Esophagus muscularis mucosa (tissue), 4 donors: ENCODE data around the gene ARPC1A. TPM values are rescaled to one million over a fixed set of nuclear protein-coding genes. Genes with fewer than 3 reads are reported as not detected.
"Not testable (repeated sequence)": the region's sequence is repeated elsewhere in the genome, so short reads cannot be mapped to it uniquely, and the experiment has no call there.

Experiments
- DNase-seq: peaks from one replicate; pipeline ENCODE4 v3.0.0-alpha.2; 2017; ENCODE audit errors: extremely low spot score
- H3K27ac ChIP-seq, 4 donors: fragments of 200-600 bp; sonication (generic); replicated peaks in 1 of 4; 1 replicate in 3 of 4; 2 replicates in 1 of 4; pipeline ENCODE4 v1.5.1; 2016 to 2019; ENCODE audit warnings: mild to moderate bottlenecking in 1 of 4
- H3K27me3 ChIP-seq, 4 donors: fragments of 200-600 bp; sonication (generic); one replicate each; pipeline versions ENCODE4 v1.5.1 to v1.6.0; 2016 to 2019
- H3K36me3 ChIP-seq, 4 donors: fragments of 200-600 bp; sonication (generic); one replicate each; pipeline ENCODE4 v1.5.1; 2016 to 2019
- H3K4me1 ChIP-seq, 4 donors: fragments of 200-600 bp; sonication (generic); one replicate each; pipeline ENCODE4 v1.5.1; 2016 to 2019
- H3K4me3 ChIP-seq, 4 donors: fragments of 200-600 bp; sonication (generic); 1 replicate in 2 of 4; 2 replicates in 2 of 4; pipeline ENCODE4 v1.5.1; 2016 to 2019; ENCODE audit warnings: mild to moderate bottlenecking in 4 of 4, moderate library complexity in 1 of 4
- H3K9me3 ChIP-seq, 4 donors: fragments of 200-600 bp; sonication (generic); 1 replicate in 3 of 4; 2 replicates in 1 of 4; pipeline ENCODE4 v1.5.1; 2016 to 2019
- CTCF ChIP-seq, 3 experiments: fragments of 200-600 bp in 2 of 3; fragments of 450-650 bp in 1 of 3; sonication (generic) in 2 of 3; IDR thresholded peaks; one replicate each; pipeline ENCODE4 v1.5.1; 2017 to 2019; ENCODE audit warnings: antibody characterized with exemption in 3 of 3, mild to moderate bottlenecking in 2 of 3, moderate library complexity in 1 of 3
- EP300 ChIP-seq: sonication (generic); formaldehyde crosslinking; IDR thresholded peaks from one replicate; pipeline ENCODE4 v1.6.1; 2017; ENCODE audit warnings: antibody characterized with exemption
- POLR2A ChIP-seq: fragments of 450-650 bp; IDR thresholded peaks from one replicate; pipeline ENCODE4 v1.6.1; 2017; ENCODE audit warnings: antibody characterized with exemption, moderate library complexity, mild to moderate bottlenecking, low read depth
- POLR2AphosphoS5 ChIP-seq, 2 donors: sonication (generic); formaldehyde crosslinking; IDR thresholded peaks; one replicate each; pipeline ENCODE4 v1.6.1; 2017; ENCODE audit warnings: antibody characterized with exemption in 2 of 2
- WGBS: methylation state at CpG from one replicate; pipeline ENCODE4 v1.1.5; 2018; 5-methylcytosine and 5-hydroxymethylcytosine counted together
- intact Hi-C: fragments of 100-400 bp; cut with DNase I; formaldehyde crosslinking; loops from one replicate; pipeline ENCODE4 v1.15.1; 2023
- total RNA-seq, 4 donors: library from RNA; depleted of rRNA; stranded (reverse); fragments of >200 nt; gene quantifications; one replicate each; pipeline versions ENCODE4 v1.1.0 to v1.2.1, GENCODE V29; 2016

Gene ARPC1A
- total RNA-seq, 4 donors from 2014 or later = 83.1 to 105 (median 99.8) TPM

GRCh38 chr7:99383791-99384370, 58.2 kb downstream of the ARPC1A start:
- no peaks in the 10 kb centered on the region for H3K9me3 ChIP-seq
- H3K36me3 ChIP-seq = peaks cover 14 to 46% (median 41%) of the 10 kb centered on the region in 4 donors
- H3K27ac ChIP-seq = no peak overlapping the region
- intact Hi-C loops = no loop called here
- no peak overlapping the region for H3K4me3 ChIP-seq
- DNase-seq = no peak
- WGBS = 96% methylated on average over 9 of the region's 13 CpGs
- TF ChIP-seq POLR2AphosphoS5 (IDR thresholded peaks at IDR 0.05) (no peak), CTCF (IDR thresholded peaks at IDR 0.05) (no peak), EP300 (no peak), POLR2A (no peak)
- H3K27me3 ChIP-seq = no peaks in the 10 kb centered on the region
- H3K4me1 ChIP-seq = peaks cover 29 to 38% (median 32%) of the 10 kb centered on the region in 4 donors

GRCh38 chr7:99384523-99384922, 58.8 kb downstream of the ARPC1A start:
- H3K4me3 ChIP-seq = no peak overlapping the region
- no peaks in the 10 kb centered on the region for H3K9me3 ChIP-seq
- no peak for DNase-seq
- WGBS = 68% methylated on average over 3 of the region's 4 CpGs
- peaks cover 23 to 32% (median 26%) of the 10 kb centered on the region in 4 donors for H3K4me1 ChIP-seq
- intact Hi-C loops = no loop called here
- peaks cover 14 to 53% (median 48%) of the 10 kb centered on the region in 4 donors for H3K36me3 ChIP-seq
- H3K27me3 ChIP-seq = no peaks in the 10 kb centered on the region
- TF ChIP-seq CTCF (IDR thresholded peaks at IDR 0.05) (no peak), POLR2A (no peak), EP300 (no peak), POLR2AphosphoS5 (IDR thresholded peaks at IDR 0.05) (no peak)
- no peak overlapping the region for H3K27ac ChIP-seq

- 40% methylated on average over 2 of the region's 8 CpGs for WGBS
- Histone ChIP-seq H3K9me3 (no peaks in the 10 kb centered on the region), H3K4me3 (no peak overlapping the region), H3K4me1 (peaks cover 12 to 22% (median 16%) of the 10 kb centered on the region in 4 donors), H3K27ac (no peak overlapping the region), H3K36me3 (peaks cover 14 to 63% (median 58%) of the 10 kb centered on the region in 4 donors), H3K27me3 (no peaks in the 10 kb centered on the region)
- no peak for DNase-seq
- TF ChIP-seq POLR2AphosphoS5 (IDR thresholded peaks at IDR 0.05) (no peak), POLR2A (no peak), EP300 (no peak), CTCF (IDR thresholded peaks at IDR 0.05) (no peak)
- intact Hi-C loops = no loop called here
Measured at GRCh38 chr7:99385564-99385963, 59.9 kb downstream of the ARPC1A start.

GRCh38 chr7:99386584-99387238, 61.0 kb downstream of the ARPC1A start:
- Histone ChIP-seq H3K9me3 (no peaks in the 10 kb centered on the region), H3K27me3 (no peaks in the 10 kb centered on the region), H3K36me3 (peaks cover 23 to 70% (median 65%) of the 10 kb centered on the region in 4 donors), H3K4me3 (no peak overlapping the region), H3K4me1 (peaks cover 1 to 11% (median 4%) of the 10 kb centered on the region in 4 donors), H3K27ac (no peak overlapping the region)
- WGBS = 94% methylated on average over 7 of the region's 9 CpGs
- TF ChIP-seq CTCF (IDR thresholded peaks at IDR 0.05) = peak in 1 of 3 experiments; percentile 12
- TF ChIP-seq EP300 = no peak
- no peak for TF ChIP-seq POLR2AphosphoS5 (IDR thresholded peaks at IDR 0.05)
- no peak for DNase-seq
- intact Hi-C loops = no loop called here

GRCh38 chr7:99387239-99387635, 61.5 kb downstream of the ARPC1A start:
- H3K27ac ChIP-seq, H3K27me3 ChIP-seq, H3K9me3 ChIP-seq, intact Hi-C loops, H3K4me3 ChIP-seq, DNase-seq: not testable (repeated sequence)
- Histone ChIP-seq H3K4me1 (peaks cover 4 to 12% (median 5%) of the 10 kb centered on the region in 4 donors), H3K36me3 (peaks cover 23 to 71% (median 69%) of the 10 kb centered on the region in 4 donors)
- 86% methylated on average over 14 of the region's 14 CpGs for WGBS
